ENCODE results near the gene EEF1AKMT1. TPM values are rescaled to one million over a fixed set of nuclear protein-coding genes. Genes with fewer than 3 reads are reported as not detected.

The EEF1AKMT1 gene
- total RNA-seq, 1 experiment from 2014 or later = 6.1 TPM

- no peak overlapping the region for H2AFZ ChIP-seq (ENCODE audit: low read length)
- H4K20me1 ChIP-seq (ENCODE audit: control insufficient read depth, insufficient read depth, insufficient read length) = no peaks in the 10 kb centered on the region
- no peak overlapping the region for H3T11ph ChIP-seq (ENCODE audit: low read length)
- H3K27ac Mint-ChIP-seq = no peak overlapping the region
- H3K23ac ChIP-seq (ENCODE audit: insufficient read length, low read depth, low read length) = no peak overlapping the region
- no peak overlapping the region for H3K4me3 Mint-ChIP-seq
- H2BK20ac ChIP-seq (ENCODE audit: low read depth, low read length, poor library complexity, severe bottlenecking) = no peak overlapping the region
- WGBS (ENCODE audit: extremely low coverage, insufficient read length, low lambda C conversion rate) = no CpG with 5 or more reads among the region's 1 CpG
- H3K27me3 ChIP-seq (ENCODE audit: insufficient read depth, low read length) = no peaks in the 10 kb centered on the region
- no peak overlapping the region for H3K18ac ChIP-seq (ENCODE audit: insufficient read length, low read depth, low read length)
- no peaks in the 10 kb centered on the region for H3K9me3 Mint-ChIP-seq
- no peaks in the 10 kb centered on the region for H3K79me1 ChIP-seq (ENCODE audit: insufficient read depth, low read depth, low read length, poor library complexity, severe bottlenecking)
- H2AK5ac ChIP-seq (ENCODE audit: insufficient read length, low read length) = no peak overlapping the region
- no peak overlapping the region for H3K27ac ChIP-seq (ENCODE audit: insufficient read length, low read depth, low read length)
- H3K27me3 Mint-ChIP-seq (ENCODE audit: low read depth) = no peaks in the 10 kb centered on the region
- H4K91ac ChIP-seq (ENCODE audit: insufficient read length, low read depth, low read length) = no peak overlapping the region
- no peaks in the 10 kb centered on the region; the same call in 1 of the 2 replicates for H3K79me2 ChIP-seq (ENCODE audit: insufficient read depth, low read length)
- no peak overlapping the region for H3K9ac ChIP-seq (ENCODE audit: extremely low read depth, insufficient read length, low read length)
- DNase-seq = no peak
- H4K5ac ChIP-seq (ENCODE audit: insufficient read length, low read depth, low read length) = no peak overlapping the region
- no peaks in the 10 kb centered on the region for H3K9me3 ChIP-seq (ENCODE audit: control insufficient read depth, low read depth, low read length)
- no peaks in the 10 kb centered on the region for H3K23me2 ChIP-seq (ENCODE audit: insufficient read length, low read depth, low read length, poor library complexity, severe bottlenecking)
- no peak overlapping the region for H2BK120ac ChIP-seq (ENCODE audit: low read depth, low read length, poor library complexity, severe bottlenecking)
- H3K14ac ChIP-seq (ENCODE audit: insufficient read depth, low read length) = no peak overlapping the region
- no peak overlapping the region for H3K56ac ChIP-seq (ENCODE audit: insufficient read length, low read depth, low read length)
- peaks cover 2% of the 10 kb centered on the region; the same call in 1 of the 2 replicates for H3K4me1 ChIP-seq (ENCODE audit: insufficient read depth, low read length)
- H2BK15ac ChIP-seq (ENCODE audit: low read depth, low read length) = no peak overlapping the region
- peaks cover 5 to 16% of the 10 kb centered on the region in 2 experiments for H3K4me1 Mint-ChIP-seq
- no peak overlapping the region for H3K4ac ChIP-seq (ENCODE audit: low read depth, low read length)
- peaks cover 3 to 15% (median 8%) of the 10 kb centered on the region in 3 experiments; a peak in 5 of 7 replicates for H3K36me3 Mint-ChIP-seq (ENCODE audit: insufficient read depth in 1 of 3, low read depth in 3 of 3)
- no peak overlapping the region for H2BK12ac ChIP-seq (ENCODE audit: insufficient read length, low read depth, low read length)
- TF ChIP-seq, protein P1, sequence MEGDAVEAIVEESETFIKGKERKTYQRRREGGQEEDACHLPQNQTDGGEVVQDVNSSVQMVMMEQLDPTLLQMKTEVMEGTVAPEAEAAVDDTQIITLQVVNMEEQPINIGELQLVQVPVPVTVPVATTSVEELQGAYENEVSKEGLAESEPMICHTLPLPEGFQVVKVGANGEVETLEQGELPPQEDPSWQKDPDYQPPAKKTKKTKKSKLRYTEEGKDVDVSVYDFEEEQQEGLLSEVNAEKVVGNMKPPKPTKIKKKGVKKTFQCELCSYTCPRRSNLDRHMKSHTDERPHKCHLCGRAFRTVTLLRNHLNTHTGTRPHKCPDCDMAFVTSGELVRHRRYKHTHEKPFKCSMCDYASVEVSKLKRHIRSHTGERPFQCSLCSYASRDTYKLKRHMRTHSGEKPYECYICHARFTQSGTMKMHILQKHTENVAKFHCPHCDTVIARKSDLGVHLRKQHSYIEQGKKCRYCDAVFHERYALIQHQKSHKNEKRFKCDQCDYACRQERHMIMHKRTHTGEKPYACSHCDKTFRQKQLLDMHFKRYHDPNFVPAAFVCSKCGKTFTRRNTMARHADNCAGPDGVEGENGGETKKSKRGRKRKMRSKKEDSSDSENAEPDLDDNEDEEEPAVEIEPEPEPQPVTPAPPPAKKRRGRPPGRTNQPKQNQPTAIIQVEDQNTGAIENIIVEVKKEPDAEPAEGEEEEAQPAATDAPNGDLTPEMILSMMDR (conservative IDR thresholded peaks at IDR 0.05) = no peak
- H3K4me2 ChIP-seq (ENCODE audit: insufficient read depth, insufficient read length, low read length) = no peak overlapping the region
- H4K8ac ChIP-seq (replicated peaks; ENCODE audit: insufficient read length, low read depth, low read length) = no peak overlapping the region
- H2BK5ac ChIP-seq (ENCODE audit: insufficient read length, low read length) = no peak overlapping the region
Measured at GRCh38 chr13:20823071-20823470, 49.3 kb upstream of the EEF1AKMT1 start.

Data from H9 (cell line).